Kidney tubule cell (primary cell): ENCODE data around the gene ARHGAP21.

Source experiments
- DNase-seq: peaks from one replicate; pipeline ENCODE4 v3.0.0-alpha.2; 2018; ENCODE audit warnings: low spot score

The ARHGAP21 gene

GRCh38 chr10:24722676-24723385 lies 856 bp downstream of the ARHGAP21 start:
- DNase-seq: peak; percentile 61

- DNase-seq: no peak
These were observed 1.5 kb downstream of the ARHGAP21 start for GRCh38 chr10:24722131-24722675.

GRCh38 chr10:24721229-24722106 lies 2.2 kb downstream of the ARHGAP21 start:
- DNase-seq: peak; percentile 43

GRCh38 chr10:24720096-24720495 lies 3.6 kb downstream of the ARHGAP21 start:
- no peak for DNase-seq

GRCh38 chr10:24718031-24718855 lies 5.4 kb downstream of the ARHGAP21 start:
- DNase-seq: peak; percentile 59

GRCh38 chr10:24716295-24716694 lies 7.4 kb downstream of the ARHGAP21 start:
- DNase-seq: peak; percentile 19

GRCh38 chr10:24715246-24715769 lies 8.4 kb downstream of the ARHGAP21 start:
- no peak for DNase-seq

GRCh38 chr10:24713086-24713485 lies 10.6 kb downstream of the ARHGAP21 start:
- DNase-seq: no peak

- DNase-seq: no peak
These were observed 12.2 kb downstream of the ARHGAP21 start for GRCh38 chr10:24711465-24711864.

GRCh38 chr10:24708081-24708480 lies 15.6 kb downstream of the ARHGAP21 start:
- no peak for DNase-seq

- DNase-seq: peak; percentile 23
These were observed 16.2 kb downstream of the ARHGAP21 start for GRCh38 chr10:24707445-24707844.

GRCh38 chr10:24706479-24707118 lies 17.1 kb downstream of the ARHGAP21 start:
- peak; percentile 83 for DNase-seq

- no peak for DNase-seq
These were observed 20.0 kb downstream of the ARHGAP21 start for GRCh38 chr10:24703700-24704099.

GRCh38 chr10:24701447-24701846 lies 22.2 kb downstream of the ARHGAP21 start:
- DNase-seq: no peak

GRCh38 chr10:24700948-24701347 lies 22.7 kb downstream of the ARHGAP21 start:
- DNase-seq: no peak

GRCh38 chr10:24698270-24698669 lies 25.4 kb downstream of the ARHGAP21 start:
- DNase-seq: no peak

GRCh38 chr10:24697080-24697479 lies 26.6 kb downstream of the ARHGAP21 start:
- no peak for DNase-seq

GRCh38 chr10:24695452-24695851 lies 28.2 kb downstream of the ARHGAP21 start:
- no peak for DNase-seq

- DNase-seq: no peak
These were observed 29.6 kb downstream of the ARHGAP21 start for GRCh38 chr10:24694086-24694485.

- no peak for DNase-seq
These were observed 32.6 kb downstream of the ARHGAP21 start for GRCh38 chr10:24690961-24691512.

GRCh38 chr10:24685958-24686540 lies 37.6 kb downstream of the ARHGAP21 start:
- no peak for DNase-seq
